Measurements from ENCODE around the gene VWA5B2. TPM values are rescaled to one million over a fixed set of nuclear protein-coding genes. Genes with fewer than 3 reads are reported as not detected.
A peak's percentile ranks its signal among the peaks of the same experiment; 100 is the strongest.

Gene VWA5B2
- total RNA-seq, 1 experiment from 2014 or later = 0.44 TPM

GRCh38 chr3:184261854-184262763 is 32.7 kb downstream of the VWA5B2 start (continued):
- TF ChIP-seq ZNF532 (CRISPR knock-in tag; IDR thresholded peaks at IDR 0.05; ENCODE audit: borderline replicate concordance) (no peak), ESRRA (CRISPR knock-in tag; IDR thresholded peaks at IDR 0.05; ENCODE audit: borderline replicate concordance) (no peak), ZNF232 (CRISPR knock-in tag; IDR thresholded peaks at IDR 0.05) (peak; percentile 18; the same call in 1 of the 2 replicates), E2F5 (CRISPR knock-in tag; IDR thresholded peaks at IDR 0.05) (no peak), CTCF (IDR thresholded peaks at IDR 0.05) (no peak), JAZF1 (CRISPR knock-in tag; IDR thresholded peaks at IDR 0.05) (no peak), ZNF281 (CRISPR knock-in tag; IDR thresholded peaks at IDR 0.05) (no peak), ZNF396 (CRISPR knock-in tag; IDR thresholded peaks at IDR 0.05; ENCODE audit: borderline replicate concordance) (no peak), ZMAT4 (CRISPR knock-in tag; IDR thresholded peaks at IDR 0.05) (no peak), ZNF416 (CRISPR knock-in tag; IDR thresholded peaks at IDR 0.05) (no peak), NFE2L1 (CRISPR knock-in tag; IDR thresholded peaks at IDR 0.05) (no peak), RORB (CRISPR knock-in tag; IDR thresholded peaks at IDR 0.05) (no peak), GRHL2 (CRISPR knock-in tag; IDR thresholded peaks at IDR 0.05; ENCODE audit: insufficient replicate concordance, severe bottlenecking) (no peak), ATF1 (CRISPR knock-in tag; IDR thresholded peaks at IDR 0.05) (no peak), TEAD1 (CRISPR knock-in tag; IDR thresholded peaks at IDR 0.05) (no peak), MLX (CRISPR knock-in tag; IDR thresholded peaks at IDR 0.05) (no peak)
- TF ChIP-seq, protein P1, sequence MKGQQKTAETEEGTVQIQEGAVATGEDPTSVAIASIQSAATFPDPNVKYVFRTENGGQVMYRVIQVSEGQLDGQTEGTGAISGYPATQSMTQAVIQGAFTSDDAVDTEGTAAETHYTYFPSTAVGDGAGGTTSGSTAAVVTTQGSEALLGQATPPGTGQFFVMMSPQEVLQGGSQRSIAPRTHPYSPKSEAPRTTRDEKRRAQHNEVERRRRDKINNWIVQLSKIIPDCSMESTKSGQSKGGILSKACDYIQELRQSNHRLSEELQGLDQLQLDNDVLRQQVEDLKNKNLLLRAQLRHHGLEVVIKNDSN (CRISPR knock-in tag; IDR thresholded peaks at IDR 0.05) = 0 out of 2 replicates have a peak, but pooled peaks have one; percentile 20
- TF ChIP-seq, protein P2, sequence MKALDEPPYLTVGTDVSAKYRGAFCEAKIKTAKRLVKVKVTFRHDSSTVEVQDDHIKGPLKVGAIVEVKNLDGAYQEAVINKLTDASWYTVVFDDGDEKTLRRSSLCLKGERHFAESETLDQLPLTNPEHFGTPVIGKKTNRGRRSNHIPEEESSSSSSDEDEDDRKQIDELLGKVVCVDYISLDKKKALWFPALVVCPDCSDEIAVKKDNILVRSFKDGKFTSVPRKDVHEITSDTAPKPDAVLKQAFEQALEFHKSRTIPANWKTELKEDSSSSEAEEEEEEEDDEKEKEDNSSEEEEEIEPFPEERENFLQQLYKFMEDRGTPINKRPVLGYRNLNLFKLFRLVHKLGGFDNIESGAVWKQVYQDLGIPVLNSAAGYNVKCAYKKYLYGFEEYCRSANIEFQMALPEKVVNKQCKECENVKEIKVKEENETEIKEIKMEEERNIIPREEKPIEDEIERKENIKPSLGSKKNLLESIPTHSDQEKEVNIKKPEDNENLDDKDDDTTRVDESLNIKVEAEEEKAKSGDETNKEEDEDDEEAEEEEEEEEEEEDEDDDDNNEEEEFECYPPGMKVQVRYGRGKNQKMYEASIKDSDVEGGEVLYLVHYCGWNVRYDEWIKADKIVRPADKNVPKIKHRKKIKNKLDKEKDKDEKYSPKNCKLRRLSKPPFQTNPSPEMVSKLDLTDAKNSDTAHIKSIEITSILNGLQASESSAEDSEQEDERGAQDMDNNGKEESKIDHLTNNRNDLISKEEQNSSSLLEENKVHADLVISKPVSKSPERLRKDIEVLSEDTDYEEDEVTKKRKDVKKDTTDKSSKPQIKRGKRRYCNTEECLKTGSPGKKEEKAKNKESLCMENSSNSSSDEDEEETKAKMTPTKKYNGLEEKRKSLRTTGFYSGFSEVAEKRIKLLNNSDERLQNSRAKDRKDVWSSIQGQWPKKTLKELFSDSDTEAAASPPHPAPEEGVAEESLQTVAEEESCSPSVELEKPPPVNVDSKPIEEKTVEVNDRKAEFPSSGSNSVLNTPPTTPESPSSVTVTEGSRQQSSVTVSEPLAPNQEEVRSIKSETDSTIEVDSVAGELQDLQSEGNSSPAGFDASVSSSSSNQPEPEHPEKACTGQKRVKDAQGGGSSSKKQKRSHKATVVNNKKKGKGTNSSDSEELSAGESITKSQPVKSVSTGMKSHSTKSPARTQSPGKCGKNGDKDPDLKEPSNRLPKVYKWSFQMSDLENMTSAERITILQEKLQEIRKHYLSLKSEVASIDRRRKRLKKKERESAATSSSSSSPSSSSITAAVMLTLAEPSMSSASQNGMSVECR (CRISPR knock-in tag; IDR thresholded peaks at IDR 0.05; ENCODE audit: borderline replicate concordance) = 0 out of 2 replicates have a peak, but pooled peaks have one; percentile 54
- TF ChIP-seq, protein P3, sequence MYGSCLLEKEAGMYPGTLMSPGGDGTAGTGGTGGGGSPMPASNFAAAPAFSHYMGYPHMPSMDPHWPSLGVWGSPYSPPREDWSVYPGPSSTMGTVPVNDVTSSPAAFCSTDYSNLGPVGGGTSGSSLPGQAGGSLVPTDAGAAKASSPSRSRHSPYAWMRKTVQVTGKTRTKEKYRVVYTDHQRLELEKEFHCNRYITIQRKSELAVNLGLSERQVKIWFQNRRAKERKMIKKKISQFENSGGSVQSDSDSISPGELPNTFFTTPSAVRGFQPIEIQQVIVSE (CRISPR knock-in tag; IDR thresholded peaks at IDR 0.05; ENCODE audit: borderline replicate concordance) = no peak

Data from WTC11 (cell line).